Keratinocyte (primary cell): ENCODE results near the gene LGALS14. TPM values are rescaled to one million over a fixed set of nuclear protein-coding genes. Genes with fewer than 3 reads are reported as not detected.

Experiments used
- DNase-seq: peaks from one replicate; pipeline ENCODE4 v3.0.0-alpha.2; 2011; ENCODE audit warnings: low read depth, missing footprints, low spot score
- FAIRE-seq: peaks from 2 replicates; lab custom pipeline; 2011; peaks lifted over from hg19 to GRCh38; lab: Jason Lieb, UNC
- H2AFZ ChIP-seq: 2 replicates; pipeline ENCODE4 v1.6.0; 2012; ENCODE audit warnings: low read length, control low read depth, inconsistent platforms; ENCODE audit not compliant: control insufficient read depth
- H3K27ac ChIP-seq: 2 replicates; pipeline ENCODE4 v1.5.1; 2011; ENCODE audit warnings: low read length; ENCODE audit not compliant: control insufficient read depth, insufficient read depth
- H3K27me3 ChIP-seq: 3 replicates; pipeline ENCODE4 v1.6.0; 2011; ENCODE audit warnings: low read length; ENCODE audit not compliant: control insufficient read depth, insufficient read depth; ENCODE audit errors: extremely low read depth
- H3K36me3 ChIP-seq, 2 experiments: 2 replicates in 1 of 2; 3 replicates in 1 of 2; pipeline ENCODE4 v1.5.1; 2011; ENCODE audit warnings: low read length in 2 of 2, mild to moderate bottlenecking in 1 of 2; ENCODE audit not compliant: control insufficient read depth in 2 of 2, insufficient read depth in 2 of 2; ENCODE audit errors: extremely low read depth in 1 of 2
- H3K4me1 ChIP-seq: 3 replicates; pipeline ENCODE4 v1.5.1; 2011; ENCODE audit warnings: low read length; ENCODE audit not compliant: control insufficient read depth, insufficient read depth; ENCODE audit errors: extremely low read depth
- H3K4me2 ChIP-seq: 3 replicates; pipeline ENCODE4 v1.6.0; 2011; ENCODE audit warnings: low read depth, low read length; ENCODE audit not compliant: control insufficient read depth, insufficient read depth; ENCODE audit errors: extremely low read depth
- H3K4me3 ChIP-seq, 3 experiments: fragments of 200-600 bp in 1 of 3; sonication (generic) in 1 of 3; 2 replicates in 2 of 3; 3 replicates in 1 of 3; pipeline ENCODE4 v1.5.1; 2011 to 2016; ENCODE audit warnings: low read length in 3 of 3, mild to moderate bottlenecking in 3 of 3, control low read depth in 2 of 3, inconsistent platforms in 1 of 3, low read depth in 1 of 3, mixed read lengths in 1 of 3, mixed run types in 1 of 3, moderate library complexity in 1 of 3; ENCODE audit not compliant: control insufficient read depth in 2 of 3, insufficient read depth in 2 of 3; ENCODE audit errors: extremely low read depth in 1 of 3
- H3K79me2 ChIP-seq: 2 replicates; pipeline ENCODE4 v1.6.0; 2012; ENCODE audit warnings: low read length; ENCODE audit not compliant: control insufficient read depth, insufficient read depth
- H3K9ac ChIP-seq: 3 replicates; pipeline ENCODE4 v1.6.0; 2011; ENCODE audit warnings: low read length; ENCODE audit not compliant: control insufficient read depth, insufficient read depth; ENCODE audit errors: extremely low read depth
- H3K9me1 ChIP-seq: 3 replicates; pipeline ENCODE4 v1.6.0; 2011; ENCODE audit warnings: low read length; ENCODE audit not compliant: control insufficient read depth, insufficient read depth; ENCODE audit errors: extremely low read depth
- H3K9me3 ChIP-seq: 2 replicates; pipeline ENCODE4 v1.5.1; 2012; ENCODE audit warnings: low read depth, low read length; ENCODE audit not compliant: control insufficient read depth
- H4K20me1 ChIP-seq: 3 replicates; pipeline ENCODE4 v1.6.0; 2011; ENCODE audit warnings: low read length; ENCODE audit not compliant: control insufficient read depth, insufficient read depth; ENCODE audit errors: extremely low read depth
- EZH2 ChIP-seq: IDR thresholded peaks from one replicate; pipeline ENCODE4 v1.6.1; 2012; ENCODE audit warnings: inconsistent platforms, mild to moderate bottlenecking, low read length, moderate library complexity
- dilution Hi-C: fragments of 300-500 bp; cut with MboI; formaldehyde crosslinking; loops from one replicate; pipeline ENCODE4 v1.7.0; 2020; ENCODE audit warnings: low sequenced_read_pairs; ENCODE audit not compliant: extremely low pct_ligation_motif_present
- polyA plus RNA-seq, 5 experiments: library from polyadenylated mRNA; depleted of rRNA in 3 of 5; stranded (reverse) in 3 of 5; stranded (forward) in 1 of 5; unstranded in 1 of 5; fragments of >200 nt; gene quantifications; 1 replicate in 1 of 5; 2 replicates in 3 of 5; 3 replicates in 1 of 5; pipeline versions ENCODE4 v1.2.1 to v1.2.3, GENCODE V29; 2011 to 2012; ENCODE audit warnings: missing spikeins in 2 of 5, low read depth in 1 of 5, low replicate concordance in 1 of 5
- TF ChIP-seq, protein P1 (sequence below), 3 experiments: IDR thresholded peaks in 1 of 3; conservative IDR thresholded peaks in 1 of 3; optimal IDR thresholded peaks in 1 of 3; 2 replicates in 2 of 3; 3 replicates in 1 of 3; pipeline versions ENCODE3 to v1.5.1; 2011; ENCODE audit warnings: low read length in 3 of 3, mild to moderate bottlenecking in 3 of 3, moderate library complexity in 2 of 3, control low read depth in 1 of 3, inconsistent platforms in 1 of 3; ENCODE audit not compliant: insufficient read depth in 2 of 3; ENCODE audit errors: extremely low read depth in 1 of 3

The LGALS14 gene
- polyA plus RNA-seq, 1 donor (not counting 4 experiments of a cell fraction or from before 2014, with no cell fraction given), result not detected

DNA sequence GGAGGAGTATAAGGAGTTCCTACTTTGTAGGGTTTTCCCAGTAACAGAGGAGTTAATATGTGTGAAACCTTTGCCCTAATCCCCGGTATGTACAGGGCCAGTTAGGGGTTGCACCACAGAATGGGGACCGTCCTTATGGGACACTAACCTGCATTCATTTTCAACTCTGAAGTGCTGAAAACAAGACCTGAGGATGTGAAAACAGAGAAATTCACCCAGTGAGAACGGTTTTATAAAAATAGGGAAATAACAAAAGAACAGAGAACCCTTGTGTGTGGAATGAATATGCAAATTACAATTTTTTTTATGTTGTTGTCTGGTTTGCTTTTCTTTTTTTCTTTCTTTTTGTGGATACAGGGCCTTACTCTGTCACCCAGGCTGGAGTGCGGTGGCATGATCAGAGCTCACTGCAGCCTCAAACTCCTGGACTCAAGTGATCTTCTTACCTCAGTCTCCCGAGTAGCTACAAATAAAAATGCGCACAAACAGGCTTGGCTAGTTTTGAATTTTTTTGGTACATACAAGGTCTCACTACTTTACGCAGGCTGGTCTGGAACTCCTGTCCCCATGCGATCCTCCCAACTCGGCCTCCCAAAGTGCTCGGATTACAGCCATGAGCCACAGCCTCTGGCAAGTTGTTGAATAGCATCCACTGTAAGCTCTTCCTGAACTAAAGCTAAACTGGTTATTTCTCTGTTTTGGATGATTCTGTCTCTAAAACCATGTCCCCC, 23.0 kb downstream of the LGALS14 start:
- no peak for FAIRE-seq
- no peak overlapping the region for H3K27ac ChIP-seq
- no peaks in the 10 kb centered on the region for H3K27me3 ChIP-seq
- no peaks in the 10 kb centered on the region for H3K9me3 ChIP-seq
- DNase-seq, result no peak
- no peak overlapping the region for H2AFZ ChIP-seq
- no peak overlapping the region for H3K4me3 ChIP-seq
- H3K9ac ChIP-seq, result no peak overlapping the region
- TF ChIP-seq, protein P1, sequence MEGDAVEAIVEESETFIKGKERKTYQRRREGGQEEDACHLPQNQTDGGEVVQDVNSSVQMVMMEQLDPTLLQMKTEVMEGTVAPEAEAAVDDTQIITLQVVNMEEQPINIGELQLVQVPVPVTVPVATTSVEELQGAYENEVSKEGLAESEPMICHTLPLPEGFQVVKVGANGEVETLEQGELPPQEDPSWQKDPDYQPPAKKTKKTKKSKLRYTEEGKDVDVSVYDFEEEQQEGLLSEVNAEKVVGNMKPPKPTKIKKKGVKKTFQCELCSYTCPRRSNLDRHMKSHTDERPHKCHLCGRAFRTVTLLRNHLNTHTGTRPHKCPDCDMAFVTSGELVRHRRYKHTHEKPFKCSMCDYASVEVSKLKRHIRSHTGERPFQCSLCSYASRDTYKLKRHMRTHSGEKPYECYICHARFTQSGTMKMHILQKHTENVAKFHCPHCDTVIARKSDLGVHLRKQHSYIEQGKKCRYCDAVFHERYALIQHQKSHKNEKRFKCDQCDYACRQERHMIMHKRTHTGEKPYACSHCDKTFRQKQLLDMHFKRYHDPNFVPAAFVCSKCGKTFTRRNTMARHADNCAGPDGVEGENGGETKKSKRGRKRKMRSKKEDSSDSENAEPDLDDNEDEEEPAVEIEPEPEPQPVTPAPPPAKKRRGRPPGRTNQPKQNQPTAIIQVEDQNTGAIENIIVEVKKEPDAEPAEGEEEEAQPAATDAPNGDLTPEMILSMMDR (optimal IDR thresholded peaks at IDR 0.05 in 1 of 3, IDR thresholded peaks at IDR 0.05 in 1 of 3, conservative IDR thresholded peaks at IDR 0.05 in 1 of 3; ENCODE audit: extremely low read depth in 1 of 3, insufficient read depth in 2 of 3, low read length in 3 of 3), result no peak
- no peak for TF ChIP-seq EZH2
- no peak overlapping the region for H3K4me2 ChIP-seq
- no peaks in the 10 kb centered on the region for H3K9me1 ChIP-seq
- H3K36me3 ChIP-seq, result no peaks in the 10 kb centered on the region
- H4K20me1 ChIP-seq, result no peaks in the 10 kb centered on the region
- H3K4me1 ChIP-seq, result no peaks in the 10 kb centered on the region
- dilution Hi-C loops, result no loop called here
- H3K79me2 ChIP-seq, result no peaks in the 10 kb centered on the region

DNA sequence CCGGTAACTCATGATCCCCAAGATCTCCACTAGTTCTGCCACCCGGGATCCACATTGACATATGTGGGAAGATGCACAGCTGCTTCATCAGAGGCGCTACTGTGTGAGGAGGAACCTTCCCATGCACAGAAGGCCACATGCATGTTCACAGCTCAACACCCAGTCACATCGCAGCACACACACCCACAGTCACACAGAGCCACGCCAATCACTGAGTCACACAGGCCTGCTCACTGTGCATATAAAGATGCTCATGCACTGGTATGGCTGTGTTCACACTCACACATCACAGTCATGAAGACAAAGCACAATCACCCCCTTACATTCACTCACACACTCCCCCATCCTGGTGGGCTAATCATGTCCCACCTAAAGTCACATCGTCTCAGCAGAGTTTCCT, 23.8 kb downstream of the LGALS14 start:
- no peak overlapping the region for H3K4me3 ChIP-seq
- no peaks in the 10 kb centered on the region for H3K36me3 ChIP-seq
- no peaks in the 10 kb centered on the region for H3K9me3 ChIP-seq
- no peaks in the 10 kb centered on the region for H3K9me1 ChIP-seq
- H3K27ac ChIP-seq, result no peak overlapping the region
- H4K20me1 ChIP-seq, result no peaks in the 10 kb centered on the region
- dilution Hi-C loops, result no loop called here
- H2AFZ ChIP-seq, result no peak overlapping the region
- no peak overlapping the region for H3K9ac ChIP-seq
- no peak for DNase-seq
- H3K27me3 ChIP-seq, result no peaks in the 10 kb centered on the region
- H3K79me2 ChIP-seq, result no peaks in the 10 kb centered on the region
- H3K4me2 ChIP-seq, result no peak overlapping the region
- no peak for TF ChIP-seq EZH2
- TF ChIP-seq, protein P1 (optimal IDR thresholded peaks at IDR 0.05 in 1 of 3, IDR thresholded peaks at IDR 0.05 in 1 of 3, conservative IDR thresholded peaks at IDR 0.05 in 1 of 3; ENCODE audit: extremely low read depth in 1 of 3, insufficient read depth in 2 of 3, low read length in 3 of 3), result no peak
- no peak for FAIRE-seq
- no peaks in the 10 kb centered on the region for H3K4me1 ChIP-seq
